DND-41 (cell line): Measurements from ENCODE around the gene AXIN1.

Source experiments
- CTCF ChIP-seq: IDR thresholded peaks from 2 replicates; pipeline ENCODE4 v1.5.1; 2012; ENCODE audit warnings: borderline replicate concordance, low read length, moderate library complexity, mild to moderate bottlenecking; ENCODE audit not compliant: poor library complexity, severe bottlenecking; ENCODE audit errors: extremely low read depth
- EZH2 ChIP-seq: IDR thresholded peaks from 3 replicates; pipeline ENCODE4 v1.6.1; 2012; ENCODE audit warnings: borderline replicate concordance, low read depth, mild to moderate bottlenecking, moderate library complexity, low read length, inconsistent platforms; ENCODE audit not compliant: severe bottlenecking

- no peak for TF ChIP-seq CTCF
- TF ChIP-seq EZH2 = no peak
Observed at GRCh38 chr16:259814-260253, 92.7 kb downstream of the AXIN1 start.
